H9 (cell line): ENCODE results near the gene HRAS. TPM values are rescaled to one million over a fixed set of nuclear protein-coding genes. Genes with fewer than 3 reads are reported as not detected.

Source experiments
- DNase-seq: peaks from one replicate; pipeline ENCODE4 v3.0.0-alpha.2; 2017
- H2AFZ ChIP-seq: one replicate; pipeline ENCODE4 v1.6.1; 2013; ENCODE audit warnings: mild to moderate bottlenecking, low read length, control low read depth, moderate library complexity
- H2AK5ac ChIP-seq: 2 replicates; pipeline ENCODE4 v1.6.1; 2013; ENCODE audit warnings: low read length, control low read depth, mixed read lengths; ENCODE audit not compliant: insufficient read length
- H2BK120ac ChIP-seq: one replicate; pipeline ENCODE4 v1.6.1; 2013; ENCODE audit warnings: low read depth, mild to moderate bottlenecking, low read length, control low read depth, inconsistent platforms; ENCODE audit not compliant: poor library complexity, severe bottlenecking
- H2BK12ac ChIP-seq: 2 replicates; pipeline ENCODE4 v1.6.1; 2013; ENCODE audit warnings: low read length, control low read depth, mixed read lengths, low read depth; ENCODE audit not compliant: insufficient read length
- H2BK15ac ChIP-seq: 2 replicates; pipeline ENCODE4 v1.6.1; 2013; ENCODE audit warnings: low read depth, low read length, control low read depth
- H2BK20ac ChIP-seq: one replicate; pipeline ENCODE4 v1.6.1; 2013; ENCODE audit warnings: low read depth, mild to moderate bottlenecking, low read length, control low read depth, inconsistent platforms; ENCODE audit not compliant: poor library complexity, severe bottlenecking
- H2BK5ac ChIP-seq: 2 replicates; pipeline ENCODE4 v1.6.1; 2013; ENCODE audit warnings: low read length, control low read depth, mixed read lengths; ENCODE audit not compliant: insufficient read length
- H3K14ac ChIP-seq: 2 replicates; pipeline ENCODE4 v1.6.1; 2013; ENCODE audit warnings: low read length, control low read depth; ENCODE audit not compliant: insufficient read depth
- H3K18ac ChIP-seq: 2 replicates; pipeline ENCODE4 v1.6.1; 2013; ENCODE audit warnings: low read depth, mild to moderate bottlenecking, mixed read lengths, low read length, control low read depth; ENCODE audit not compliant: insufficient read length
- H3K23ac ChIP-seq: 2 replicates; pipeline ENCODE4 v1.6.1; 2013; ENCODE audit warnings: low read length, control low read depth, mixed read lengths, low read depth; ENCODE audit not compliant: insufficient read length
- H3K23me2 ChIP-seq: 2 replicates; pipeline ENCODE4 v1.6.1; 2013; ENCODE audit warnings: low read depth, mild to moderate bottlenecking, mixed read lengths, low read length, control low read depth; ENCODE audit not compliant: insufficient read length, poor library complexity, severe bottlenecking
- H3K27ac ChIP-seq: 2 replicates; pipeline ENCODE4 v1.5.1; 2013; ENCODE audit warnings: low read length, control low read depth, mixed read lengths, low read depth; ENCODE audit not compliant: insufficient read length
- H3K27me3 ChIP-seq: 2 replicates; pipeline ENCODE4 v1.6.1; 2013; ENCODE audit warnings: low read length, control low read depth, inconsistent platforms; ENCODE audit not compliant: insufficient read depth
- H3K4ac ChIP-seq: 2 replicates; pipeline ENCODE4 v1.6.1; 2013; ENCODE audit warnings: low read depth, mild to moderate bottlenecking, control low read depth, inconsistent platforms, low read length, moderate library complexity
- H3K4me1 ChIP-seq: 2 replicates; pipeline ENCODE4 v1.6.1; 2013; ENCODE audit warnings: low read length, control low read depth, inconsistent platforms; ENCODE audit not compliant: insufficient read depth
- H3K4me2 ChIP-seq: 2 replicates; pipeline ENCODE4 v1.6.1; 2013; ENCODE audit warnings: low read length, control low read depth, mixed read lengths; ENCODE audit not compliant: insufficient read length, insufficient read depth
- H3K56ac ChIP-seq: 2 replicates; pipeline ENCODE4 v1.6.1; 2013; ENCODE audit warnings: low read depth, mild to moderate bottlenecking, mixed read lengths, low read length, control low read depth; ENCODE audit not compliant: insufficient read length
- H3K79me1 ChIP-seq: 2 replicates; pipeline ENCODE4 v1.6.1; 2013; ENCODE audit warnings: low read depth, mild to moderate bottlenecking, moderate library complexity, low read length, control low read depth, inconsistent platforms; ENCODE audit not compliant: insufficient read depth, poor library complexity, severe bottlenecking
- H3K79me2 ChIP-seq: 2 replicates; pipeline ENCODE4 v1.6.1; 2013; ENCODE audit warnings: low read length, control low read depth, inconsistent platforms; ENCODE audit not compliant: insufficient read depth
- H3K9ac ChIP-seq: 2 replicates; pipeline ENCODE4 v1.6.1; 2013; ENCODE audit warnings: low read length, control low read depth, mixed read lengths; ENCODE audit not compliant: insufficient read length; ENCODE audit errors: extremely low read depth
- H3K9me3 ChIP-seq: one replicate; pipeline ENCODE4 v1.6.1; 2013; ENCODE audit warnings: low read depth, low read length, inconsistent platforms; ENCODE audit not compliant: control insufficient read depth
- H3T11ph ChIP-seq: one replicate; pipeline ENCODE4 v1.6.1; 2013; ENCODE audit warnings: mild to moderate bottlenecking, low read length, control low read depth, inconsistent platforms
- H4K20me1 ChIP-seq: one replicate; pipeline ENCODE4 v1.6.1; 2013; ENCODE audit not compliant: control insufficient read depth, insufficient read length, insufficient read depth
- H4K5ac ChIP-seq: 2 replicates; pipeline ENCODE4 v1.6.1; 2013; ENCODE audit warnings: low read depth, mild to moderate bottlenecking, mixed read lengths, low read length, control low read depth; ENCODE audit not compliant: insufficient read length
- H4K8ac ChIP-seq: replicated peaks from 2 replicates; pipeline ENCODE4 v1.6.1; 2013; ENCODE audit warnings: low read length, control low read depth, mixed read lengths, low read depth; ENCODE audit not compliant: insufficient read length
- H4K91ac ChIP-seq: 2 replicates; pipeline ENCODE4 v1.6.1; 2013; ENCODE audit warnings: low read depth, mild to moderate bottlenecking, moderate library complexity, mixed read lengths, low read length, control low read depth; ENCODE audit not compliant: insufficient read length
- H3K27ac Mint-ChIP-seq, 3 experiments: 2 replicates in 2 of 3; 3 replicates in 1 of 3; pipeline ENCODE4 v1.8.0; 2020 to 2021; ENCODE audit warnings: mixed read lengths in 3 of 3, mild to moderate bottlenecking in 1 of 3, moderate library complexity in 1 of 3
- H3K27me3 Mint-ChIP-seq: 2 replicates; pipeline ENCODE4 v1.8.0; 2021; ENCODE audit warnings: low read depth, mild to moderate bottlenecking, moderate library complexity, mixed read lengths
- H3K36me3 Mint-ChIP-seq, 3 experiments: 2 replicates in 2 of 3; 3 replicates in 1 of 3; pipeline ENCODE4 v1.8.0; 2020 to 2021; ENCODE audit warnings: low read depth in 3 of 3, mixed read lengths in 3 of 3; ENCODE audit not compliant: insufficient read depth in 1 of 3
- H3K4me1 Mint-ChIP-seq, 2 experiments: 2 replicates each; pipeline ENCODE4 v1.8.0; 2020; ENCODE audit warnings: mixed read lengths in 2 of 2
- H3K4me3 Mint-ChIP-seq, 2 experiments: 2 replicates in 1 of 2; 3 replicates in 1 of 2; pipeline ENCODE4 v1.8.0; 2020 to 2021; ENCODE audit warnings: mild to moderate bottlenecking in 2 of 2, mixed read lengths in 2 of 2, moderate library complexity in 1 of 2
- H3K9me3 Mint-ChIP-seq, 2 experiments: 2 replicates in 1 of 2; 3 replicates in 1 of 2; pipeline ENCODE4 v1.8.0; 2020; ENCODE audit warnings: mild to moderate bottlenecking in 2 of 2, mixed read lengths in 2 of 2, moderate library complexity in 1 of 2
- WGBS: extraction: QIAGEN DNeasy Blood & Tissue Kit; methylation state at CpG from one replicate; pipeline ENCODE4 v1.1.7; 2013; ENCODE audit warnings: missing lambda C conversion rate, low lambda C conversion rate, mixed read lengths; ENCODE audit not compliant: insufficient read length; ENCODE audit errors: extremely low coverage; 5-methylcytosine and 5-hydroxymethylcytosine counted together
- total RNA-seq: library from RNA; stranded (reverse); gene quantifications from 2 replicates; pipeline ENCODE4 v1.2.1, GENCODE V29; 2021
- TF ChIP-seq, protein P1 (sequence below): fragments of 200-600 bp; sonication (generic); conservative IDR thresholded peaks from 3 replicates; pipeline ENCODE4 v1.8.0; 2021; ENCODE audit warnings: antibody characterized with exemption, mild to moderate bottlenecking

Gene HRAS
- total RNA-seq, 1 experiment from 2014 or later: 61.8 TPM

DNA sequence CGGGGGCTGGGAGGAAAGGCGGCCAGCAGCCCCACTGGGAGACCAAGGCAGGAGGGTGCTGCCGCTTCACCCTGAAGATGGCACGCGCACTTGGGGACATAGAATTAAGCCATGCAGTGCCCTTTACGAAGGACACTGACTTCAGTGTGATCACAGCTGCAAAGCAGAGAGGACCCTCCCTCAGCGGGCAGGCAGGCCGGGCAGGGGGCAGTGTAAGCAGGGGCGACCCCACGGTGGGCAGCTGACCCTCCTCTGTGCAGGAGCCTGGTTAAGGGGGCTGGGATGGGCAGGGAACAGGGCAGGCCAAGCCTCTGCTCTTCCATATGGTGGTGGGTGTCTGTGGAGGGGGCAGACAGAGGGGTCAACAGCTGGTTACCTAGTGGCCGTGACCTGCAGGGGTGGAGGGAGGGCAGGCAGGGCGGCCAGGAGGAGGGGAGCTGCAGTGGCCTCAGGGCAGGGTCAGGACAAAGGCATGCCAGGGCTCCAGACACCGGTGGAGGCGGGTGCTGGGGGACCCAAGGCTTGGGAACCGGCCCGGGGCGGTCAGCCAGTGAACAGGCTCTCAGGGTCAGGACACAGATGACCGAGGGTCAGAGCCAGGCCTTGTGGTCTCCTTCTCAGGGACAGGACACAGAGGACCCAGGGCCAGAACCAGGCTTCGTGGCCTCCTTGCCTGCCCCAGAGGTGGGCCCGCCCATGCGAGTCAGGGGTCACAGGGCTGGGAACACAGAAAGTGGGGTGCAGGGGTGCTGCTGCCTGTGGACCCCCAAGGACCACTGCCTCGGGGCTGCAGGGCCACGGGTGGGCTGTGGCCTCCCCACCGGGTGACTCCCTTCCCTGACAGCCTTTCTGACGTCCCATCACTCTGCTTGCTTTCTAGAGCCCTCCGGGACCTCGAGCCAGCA lies 18.0 kb upstream of the HRAS start:
- H3K79me2 ChIP-seq: no peaks in the 10 kb centered on the region
- H3K18ac ChIP-seq: no peak overlapping the region
- no peak for DNase-seq
- H2AK5ac ChIP-seq: no peak overlapping the region
- no peak overlapping the region for H2BK120ac ChIP-seq
- H2AFZ ChIP-seq: no peak overlapping the region
- peaks cover 0 to 2% (median 0%) of the 10 kb centered on the region in 3 experiments; a peak in 4 of 7 replicates for H3K36me3 Mint-ChIP-seq
- H3K9me3 ChIP-seq: no peaks in the 10 kb centered on the region
- no peak overlapping the region for H3K9ac ChIP-seq
- H3K23ac ChIP-seq: no peak overlapping the region
- no CpG with 5 or more reads among the region's 27 CpGs for WGBS
- H2BK5ac ChIP-seq: no peak overlapping the region
- no peak overlapping the region for H3K56ac ChIP-seq
- H4K5ac ChIP-seq: no peak overlapping the region
- peaks cover 5% of the 10 kb centered on the region; the same call in 1 of the 2 replicates for H3K27me3 ChIP-seq
- no peak overlapping the region for H2BK20ac ChIP-seq
- no peak overlapping the region for H3T11ph ChIP-seq
- H3K14ac ChIP-seq: no peak overlapping the region
- no peaks in the 10 kb centered on the region for H3K79me1 ChIP-seq
- H3K4me2 ChIP-seq: no peak overlapping the region
- H3K4me3 Mint-ChIP-seq: peak overlapping the region in 1 of 2 experiments; percentile 60; a peak in 2 of 5 replicates
- H3K27me3 Mint-ChIP-seq: peaks cover 33% of the 10 kb centered on the region
- no peak overlapping the region for H4K91ac ChIP-seq
- H3K4ac ChIP-seq: no peak overlapping the region
- H3K4me1 ChIP-seq: no peaks in the 10 kb centered on the region
- H3K27ac Mint-ChIP-seq: no peak overlapping the region
- no peak overlapping the region for H2BK15ac ChIP-seq
- H3K27ac ChIP-seq: no peak overlapping the region
- no peak overlapping the region for H2BK12ac ChIP-seq
- no peak overlapping the region for H4K8ac ChIP-seq
- H3K23me2 ChIP-seq: peaks cover 7% of the 10 kb centered on the region
- no peaks in the 10 kb centered on the region; a peak in 2 of 5 replicates for H3K9me3 Mint-ChIP-seq
- no peaks in the 10 kb centered on the region for H4K20me1 ChIP-seq
- TF ChIP-seq, protein P1, sequence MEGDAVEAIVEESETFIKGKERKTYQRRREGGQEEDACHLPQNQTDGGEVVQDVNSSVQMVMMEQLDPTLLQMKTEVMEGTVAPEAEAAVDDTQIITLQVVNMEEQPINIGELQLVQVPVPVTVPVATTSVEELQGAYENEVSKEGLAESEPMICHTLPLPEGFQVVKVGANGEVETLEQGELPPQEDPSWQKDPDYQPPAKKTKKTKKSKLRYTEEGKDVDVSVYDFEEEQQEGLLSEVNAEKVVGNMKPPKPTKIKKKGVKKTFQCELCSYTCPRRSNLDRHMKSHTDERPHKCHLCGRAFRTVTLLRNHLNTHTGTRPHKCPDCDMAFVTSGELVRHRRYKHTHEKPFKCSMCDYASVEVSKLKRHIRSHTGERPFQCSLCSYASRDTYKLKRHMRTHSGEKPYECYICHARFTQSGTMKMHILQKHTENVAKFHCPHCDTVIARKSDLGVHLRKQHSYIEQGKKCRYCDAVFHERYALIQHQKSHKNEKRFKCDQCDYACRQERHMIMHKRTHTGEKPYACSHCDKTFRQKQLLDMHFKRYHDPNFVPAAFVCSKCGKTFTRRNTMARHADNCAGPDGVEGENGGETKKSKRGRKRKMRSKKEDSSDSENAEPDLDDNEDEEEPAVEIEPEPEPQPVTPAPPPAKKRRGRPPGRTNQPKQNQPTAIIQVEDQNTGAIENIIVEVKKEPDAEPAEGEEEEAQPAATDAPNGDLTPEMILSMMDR: no peak
- peaks cover 3 to 6% of the 10 kb centered on the region in 2 experiments for H3K4me1 Mint-ChIP-seq
